ENCODE results near the gene BICRA. TPM values are rescaled to one million over a fixed set of nuclear protein-coding genes. Genes with fewer than 3 reads are reported as not detected.

Gene BICRA
- total and polyA plus RNA-seq, 2 of the 8 experiments (the other 6 are each of a cell fraction or from before 2014, with no cell fraction given), result 1.5 to 29.2 TPM

DNA sequence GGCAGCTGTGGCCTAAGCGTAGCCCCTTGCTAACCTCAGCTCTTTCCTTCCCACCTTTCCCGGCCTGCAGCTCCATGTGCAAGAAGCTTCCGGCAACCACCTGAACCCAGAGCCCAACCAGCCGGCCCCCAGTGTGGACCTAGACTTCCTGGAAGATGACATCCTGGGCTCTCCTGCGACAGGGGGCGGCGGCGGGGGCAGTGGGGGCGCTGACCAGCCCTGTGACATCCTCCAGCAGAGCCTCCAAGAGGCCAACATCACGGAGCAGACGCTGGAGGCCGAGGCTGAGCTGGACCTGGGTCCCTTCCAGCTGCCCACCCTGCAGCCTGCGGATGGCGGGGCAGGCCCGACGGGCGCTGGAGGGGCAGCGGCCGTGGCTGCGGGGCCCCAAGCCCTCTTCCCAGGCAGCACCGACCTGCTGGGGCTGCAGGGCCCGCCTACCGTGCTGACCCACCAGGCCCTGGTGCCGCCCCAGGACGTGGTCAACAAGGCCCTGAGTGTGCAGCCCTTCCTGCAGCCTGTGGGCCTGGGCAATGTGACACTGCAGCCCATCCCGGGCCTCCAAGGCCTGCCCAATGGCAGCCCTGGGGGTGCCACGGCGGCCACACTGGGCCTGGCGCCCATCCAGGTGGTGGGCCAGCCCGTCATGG is 70.4 kb downstream of the BICRA start (continued):
- TF ChIP-seq, protein P1, sequence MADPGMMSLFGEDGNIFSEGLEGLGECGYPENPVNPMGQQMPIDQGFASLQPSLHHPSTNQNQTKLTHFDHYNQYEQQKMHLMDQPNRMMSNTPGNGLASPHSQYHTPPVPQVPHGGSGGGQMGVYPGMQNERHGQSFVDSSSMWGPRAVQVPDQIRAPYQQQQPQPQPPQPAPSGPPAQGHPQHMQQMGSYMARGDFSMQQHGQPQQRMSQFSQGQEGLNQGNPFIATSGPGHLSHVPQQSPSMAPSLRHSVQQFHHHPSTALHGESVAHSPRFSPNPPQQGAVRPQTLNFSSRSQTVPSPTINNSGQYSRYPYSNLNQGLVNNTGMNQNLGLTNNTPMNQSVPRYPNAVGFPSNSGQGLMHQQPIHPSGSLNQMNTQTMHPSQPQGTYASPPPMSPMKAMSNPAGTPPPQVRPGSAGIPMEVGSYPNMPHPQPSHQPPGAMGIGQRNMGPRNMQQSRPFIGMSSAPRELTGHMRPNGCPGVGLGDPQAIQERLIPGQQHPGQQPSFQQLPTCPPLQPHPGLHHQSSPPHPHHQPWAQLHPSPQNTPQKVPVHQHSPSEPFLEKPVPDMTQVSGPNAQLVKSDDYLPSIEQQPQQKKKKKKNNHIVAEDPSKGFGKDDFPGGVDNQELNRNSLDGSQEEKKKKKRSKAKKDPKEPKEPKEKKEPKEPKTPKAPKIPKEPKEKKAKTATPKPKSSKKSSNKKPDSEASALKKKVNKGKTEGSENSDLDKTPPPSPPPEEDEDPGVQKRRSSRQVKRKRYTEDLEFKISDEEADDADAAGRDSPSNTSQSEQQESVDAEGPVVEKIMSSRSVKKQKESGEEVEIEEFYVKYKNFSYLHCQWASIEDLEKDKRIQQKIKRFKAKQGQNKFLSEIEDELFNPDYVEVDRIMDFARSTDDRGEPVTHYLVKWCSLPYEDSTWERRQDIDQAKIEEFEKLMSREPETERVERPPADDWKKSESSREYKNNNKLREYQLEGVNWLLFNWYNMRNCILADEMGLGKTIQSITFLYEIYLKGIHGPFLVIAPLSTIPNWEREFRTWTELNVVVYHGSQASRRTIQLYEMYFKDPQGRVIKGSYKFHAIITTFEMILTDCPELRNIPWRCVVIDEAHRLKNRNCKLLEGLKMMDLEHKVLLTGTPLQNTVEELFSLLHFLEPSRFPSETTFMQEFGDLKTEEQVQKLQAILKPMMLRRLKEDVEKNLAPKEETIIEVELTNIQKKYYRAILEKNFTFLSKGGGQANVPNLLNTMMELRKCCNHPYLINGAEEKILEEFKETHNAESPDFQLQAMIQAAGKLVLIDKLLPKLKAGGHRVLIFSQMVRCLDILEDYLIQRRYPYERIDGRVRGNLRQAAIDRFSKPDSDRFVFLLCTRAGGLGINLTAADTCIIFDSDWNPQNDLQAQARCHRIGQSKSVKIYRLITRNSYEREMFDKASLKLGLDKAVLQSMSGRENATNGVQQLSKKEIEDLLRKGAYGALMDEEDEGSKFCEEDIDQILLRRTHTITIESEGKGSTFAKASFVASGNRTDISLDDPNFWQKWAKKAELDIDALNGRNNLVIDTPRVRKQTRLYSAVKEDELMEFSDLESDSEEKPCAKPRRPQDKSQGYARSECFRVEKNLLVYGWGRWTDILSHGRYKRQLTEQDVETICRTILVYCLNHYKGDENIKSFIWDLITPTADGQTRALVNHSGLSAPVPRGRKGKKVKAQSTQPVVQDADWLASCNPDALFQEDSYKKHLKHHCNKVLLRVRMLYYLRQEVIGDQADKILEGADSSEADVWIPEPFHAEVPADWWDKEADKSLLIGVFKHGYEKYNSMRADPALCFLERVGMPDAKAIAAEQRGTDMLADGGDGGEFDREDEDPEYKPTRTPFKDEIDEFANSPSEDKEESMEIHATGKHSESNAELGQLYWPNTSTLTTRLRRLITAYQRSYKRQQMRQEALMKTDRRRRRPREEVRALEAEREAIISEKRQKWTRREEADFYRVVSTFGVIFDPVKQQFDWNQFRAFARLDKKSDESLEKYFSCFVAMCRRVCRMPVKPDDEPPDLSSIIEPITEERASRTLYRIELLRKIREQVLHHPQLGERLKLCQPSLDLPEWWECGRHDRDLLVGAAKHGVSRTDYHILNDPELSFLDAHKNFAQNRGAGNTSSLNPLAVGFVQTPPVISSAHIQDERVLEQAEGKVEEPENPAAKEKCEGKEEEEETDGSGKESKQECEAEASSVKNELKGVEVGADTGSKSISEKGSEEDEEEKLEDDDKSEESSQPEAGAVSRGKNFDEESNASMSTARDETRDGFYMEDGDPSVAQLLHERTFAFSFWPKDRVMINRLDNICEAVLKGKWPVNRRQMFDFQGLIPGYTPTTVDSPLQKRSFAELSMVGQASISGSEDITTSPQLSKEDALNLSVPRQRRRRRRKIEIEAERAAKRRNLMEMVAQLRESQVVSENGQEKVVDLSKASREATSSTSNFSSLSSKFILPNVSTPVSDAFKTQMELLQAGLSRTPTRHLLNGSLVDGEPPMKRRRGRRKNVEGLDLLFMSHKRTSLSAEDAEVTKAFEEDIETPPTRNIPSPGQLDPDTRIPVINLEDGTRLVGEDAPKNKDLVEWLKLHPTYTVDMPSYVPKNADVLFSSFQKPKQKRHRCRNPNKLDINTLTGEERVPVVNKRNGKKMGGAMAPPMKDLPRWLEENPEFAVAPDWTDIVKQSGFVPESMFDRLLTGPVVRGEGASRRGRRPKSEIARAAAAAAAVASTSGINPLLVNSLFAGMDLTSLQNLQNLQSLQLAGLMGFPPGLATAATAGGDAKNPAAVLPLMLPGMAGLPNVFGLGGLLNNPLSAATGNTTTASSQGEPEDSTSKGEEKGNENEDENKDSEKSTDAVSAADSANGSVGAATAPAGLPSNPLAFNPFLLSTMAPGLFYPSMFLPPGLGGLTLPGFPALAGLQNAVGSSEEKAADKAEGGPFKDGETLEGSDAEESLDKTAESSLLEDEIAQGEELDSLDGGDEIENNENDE (IDR thresholded peaks at IDR 0.05; ENCODE audit: insufficient replicate concordance, low read length), result no peak
- no peak for TF ChIP-seq RAD21 (IDR thresholded peaks at IDR 0.05 in 1 of 2, conservative IDR thresholded peaks at IDR 0.05 in 1 of 2; ENCODE audit: low read depth in 2 of 2, low read length in 2 of 2)
- no peak for TF ChIP-seq BCL11A (IDR thresholded peaks at IDR 0.05; ENCODE audit: low read depth in 2 of 2, low read length in 2 of 2)
- no peak for TF ChIP-seq RNF2 (IDR thresholded peaks at IDR 0.05; ENCODE audit: borderline replicate concordance, low read depth, low read length, missing control alignments, poor library complexity, severe bottlenecking)
- TF ChIP-seq EZH2 (IDR thresholded peaks at IDR 0.05; ENCODE audit: low read depth, low read length, severe bottlenecking), result no peak
- no peak for TF ChIP-seq SRF (IDR thresholded peaks at IDR 0.05; ENCODE audit: low read depth, low read length)

Data from H1 (cell line).